Thoracic aorta (tissue), 2 donors: ENCODE measurements around the gene CHST3. TPM values are rescaled to one million over a fixed set of nuclear protein-coding genes. Genes with fewer than 3 reads are reported as not detected.
A peak's percentile ranks its signal among the peaks of the same experiment; 100 is the strongest.

ENCODE experiments used
- ATAC-seq: fragments of 150-250 bp; one replicate; pipeline ENCODE4 v1.8.0; 2017; ENCODE audit warnings: low read depth; ENCODE audit not compliant: insufficient number of reproducible peaks, low FRiP score
- DNase-seq: peaks from one replicate; pipeline ENCODE4 v3.0.0-alpha.2; 2020; ENCODE audit warnings: low spot score
- H3K27ac ChIP-seq, 2 donors: fragments of 200-600 bp; sonication (generic); 1 replicate in 1 of 2; 2 replicates in 1 of 2; pipeline ENCODE4 v1.5.1; 2016; ENCODE audit warnings: mild to moderate bottlenecking in 2 of 2, moderate library complexity in 2 of 2
- H3K27me3 ChIP-seq: fragments of 200-600 bp; sonication (generic); replicated peaks from 2 replicates; pipeline ENCODE4 v1.6.0; 2016; ENCODE audit warnings: mild to moderate bottlenecking; ENCODE audit not compliant: insufficient read depth
- H3K36me3 ChIP-seq: fragments of 200-600 bp; sonication (generic); one replicate; pipeline ENCODE4 v1.5.1; 2016
- H3K4me1 ChIP-seq, 2 donors: fragments of 200-600 bp; sonication (generic); 1 replicate in 1 of 2; 2 replicates in 1 of 2; pipeline versions ENCODE4 v1.5.1 to v1.6.0; 2016; ENCODE audit warnings: low read depth in 2 of 2, mild to moderate bottlenecking in 1 of 2; ENCODE audit not compliant: control insufficient read depth in 1 of 2
- H3K4me3 ChIP-seq: fragments of 200-600 bp; sonication (generic); 2 replicates; pipeline ENCODE4 v1.5.1; 2016; ENCODE audit warnings: mild to moderate bottlenecking
- H3K9me3 ChIP-seq: fragments of 200-600 bp; sonication (generic); 2 replicates; pipeline ENCODE4 v1.5.1; 2016
- total RNA-seq, 2 donors: library from RNA; depleted of rRNA; stranded (reverse); fragments of >200 nt; gene quantifications; one replicate each; pipeline versions ENCODE4 v1.1.0 to v1.2.3, GENCODE V29; 2016
- TF ChIP-seq, protein P1 (sequence below): fragments of 200-600 bp; sonication (generic); IDR thresholded peaks from one replicate; pipeline ENCODE4 v1.5.1; 2019; ENCODE audit warnings: antibody characterized with exemption

Gene CHST3
- total RNA-seq, 2 donors from 2014 or later = 54.4 to 80.6 TPM

DNA sequence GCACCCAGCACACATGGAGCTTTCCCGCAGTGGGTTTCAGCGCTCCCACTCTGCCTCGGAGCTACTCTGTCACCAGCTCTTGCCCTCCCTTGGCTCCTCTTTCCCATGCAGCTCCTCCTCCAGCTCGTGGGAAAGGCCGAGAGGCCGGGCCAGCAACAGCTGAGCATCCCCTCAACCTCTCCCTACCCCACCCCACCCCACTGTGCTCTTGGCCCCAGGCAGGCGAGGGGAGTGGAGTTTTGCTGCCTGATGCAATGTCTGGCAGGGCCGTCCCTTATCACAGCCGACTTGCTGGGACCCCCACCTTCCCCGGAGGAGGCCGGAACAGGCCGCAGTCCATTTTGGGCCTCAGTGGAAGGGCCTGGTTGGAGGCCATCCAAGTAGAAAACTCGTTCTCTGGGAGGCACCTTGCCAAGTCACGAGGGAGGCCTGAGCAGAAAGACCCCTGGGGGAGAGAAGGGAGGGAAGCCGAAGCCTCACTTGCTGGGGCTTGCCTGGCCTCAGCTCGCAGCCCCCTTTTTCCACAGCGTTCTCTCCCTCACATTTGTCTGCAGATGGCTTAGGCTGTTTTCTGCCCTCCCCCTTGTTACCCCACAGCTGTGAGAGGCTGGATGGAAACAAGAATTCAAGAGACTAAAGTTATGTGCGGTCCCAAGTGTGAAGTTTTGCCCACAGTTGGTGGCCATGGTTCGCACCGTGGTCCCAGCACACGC is 35.3 kb downstream of the CHST3 start:
- Histone ChIP-seq H3K4me3 (peak overlapping the region; percentile 22), H3K4me1 (peaks cover 51 to 69% of the 10 kb centered on the region in 2 donors), H3K27ac (peak overlapping the region; percentile 65 to 78), H3K9me3 (no peaks in the 10 kb centered on the region), H3K36me3 (no peaks in the 10 kb centered on the region), H3K27me3 (no peaks in the 10 kb centered on the region)
- TF ChIP-seq, protein P1, sequence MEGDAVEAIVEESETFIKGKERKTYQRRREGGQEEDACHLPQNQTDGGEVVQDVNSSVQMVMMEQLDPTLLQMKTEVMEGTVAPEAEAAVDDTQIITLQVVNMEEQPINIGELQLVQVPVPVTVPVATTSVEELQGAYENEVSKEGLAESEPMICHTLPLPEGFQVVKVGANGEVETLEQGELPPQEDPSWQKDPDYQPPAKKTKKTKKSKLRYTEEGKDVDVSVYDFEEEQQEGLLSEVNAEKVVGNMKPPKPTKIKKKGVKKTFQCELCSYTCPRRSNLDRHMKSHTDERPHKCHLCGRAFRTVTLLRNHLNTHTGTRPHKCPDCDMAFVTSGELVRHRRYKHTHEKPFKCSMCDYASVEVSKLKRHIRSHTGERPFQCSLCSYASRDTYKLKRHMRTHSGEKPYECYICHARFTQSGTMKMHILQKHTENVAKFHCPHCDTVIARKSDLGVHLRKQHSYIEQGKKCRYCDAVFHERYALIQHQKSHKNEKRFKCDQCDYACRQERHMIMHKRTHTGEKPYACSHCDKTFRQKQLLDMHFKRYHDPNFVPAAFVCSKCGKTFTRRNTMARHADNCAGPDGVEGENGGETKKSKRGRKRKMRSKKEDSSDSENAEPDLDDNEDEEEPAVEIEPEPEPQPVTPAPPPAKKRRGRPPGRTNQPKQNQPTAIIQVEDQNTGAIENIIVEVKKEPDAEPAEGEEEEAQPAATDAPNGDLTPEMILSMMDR = no peak
- DNase-seq (no peak), ATAC-seq (peak; percentile 28)

DNA sequence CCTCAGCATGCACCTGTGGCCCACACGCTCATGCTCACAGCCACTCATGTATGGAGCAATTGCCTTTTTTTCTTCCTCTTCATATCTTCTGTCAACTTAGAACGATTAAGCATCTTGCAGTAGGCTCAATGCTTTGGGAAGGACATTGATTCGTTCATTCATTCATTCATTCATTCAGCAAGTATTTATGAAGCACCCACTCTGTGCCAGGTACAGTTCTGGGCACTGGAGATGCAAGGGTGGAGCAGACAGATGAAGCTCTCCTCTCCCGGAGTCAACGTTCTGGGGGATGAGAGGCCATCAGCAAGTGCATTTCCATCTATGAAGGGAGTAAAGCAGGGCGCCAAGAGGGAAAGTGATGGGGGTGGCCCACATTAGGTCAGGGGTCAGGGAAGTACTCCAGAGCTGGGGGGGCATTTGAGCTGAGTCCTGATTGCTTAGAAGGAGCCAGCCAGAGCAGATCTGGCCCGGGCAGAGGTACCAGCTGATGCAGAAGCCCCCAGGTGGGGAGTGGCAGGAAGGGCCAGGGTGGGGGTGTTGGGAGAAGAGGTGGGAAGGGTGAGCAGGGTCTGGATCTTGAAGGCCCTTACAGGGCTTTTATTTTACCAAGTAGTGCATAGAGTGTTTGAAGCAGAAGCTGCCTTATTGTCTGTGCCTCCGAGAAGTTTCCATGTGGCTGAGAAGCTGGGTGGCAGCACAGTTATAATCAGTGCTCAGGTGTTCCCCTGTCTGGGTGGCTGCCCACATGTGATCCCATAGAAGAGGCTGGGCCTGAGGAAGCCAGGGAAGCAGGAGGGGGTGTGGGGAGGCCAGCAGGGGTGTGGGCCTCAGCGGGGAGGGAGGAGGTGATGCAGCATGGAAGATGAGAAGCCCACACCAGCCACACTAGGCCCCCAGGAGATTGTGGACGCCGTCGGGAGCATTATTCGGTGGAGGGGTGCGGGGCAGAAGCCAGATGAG is 36.2 kb downstream of the CHST3 start:
- peaks cover 48 to 60% of the 10 kb centered on the region in 2 donors for H3K4me1 ChIP-seq
- H3K27me3 ChIP-seq = no peaks in the 10 kb centered on the region
- TF ChIP-seq, protein P1 = no peak
- H3K9me3 ChIP-seq = no peaks in the 10 kb centered on the region
- no peaks in the 10 kb centered on the region for H3K36me3 ChIP-seq
- ATAC-seq (no peak), DNase-seq (no peak)
- no peak overlapping the region for H3K4me3 ChIP-seq
- H3K27ac ChIP-seq = peak overlapping the region; percentile 65 to 72

DNA sequence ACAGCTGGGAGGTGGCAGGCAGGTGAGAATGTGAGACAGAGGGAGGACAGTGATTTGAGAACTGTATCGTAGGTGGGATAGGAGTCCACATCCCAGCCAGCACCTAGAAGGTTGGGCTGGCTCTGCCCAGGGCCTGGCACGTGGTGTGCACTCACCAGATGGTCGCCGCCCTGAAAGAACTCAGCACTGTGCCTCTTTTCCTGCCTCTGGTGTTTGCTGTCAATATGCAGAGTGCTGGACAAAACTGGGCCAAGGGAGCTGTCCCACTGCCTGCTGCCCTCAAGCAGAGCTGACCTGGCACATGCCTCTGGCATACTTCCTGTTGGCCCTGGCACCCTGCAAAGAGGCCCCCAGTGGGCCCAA is 36.8 kb downstream of the CHST3 start:
- DNase-seq (no peak), ATAC-seq (no peak)
- TF ChIP-seq, protein P1 = no peak
- H3K4me1 ChIP-seq = peaks cover 42 to 54% of the 10 kb centered on the region in 2 donors
- no peaks in the 10 kb centered on the region for H3K9me3 ChIP-seq
- no peak overlapping the region for H3K4me3 ChIP-seq
- no peaks in the 10 kb centered on the region for H3K36me3 ChIP-seq
- peak overlapping the region; percentile 65 to 72 for H3K27ac ChIP-seq
- no peaks in the 10 kb centered on the region for H3K27me3 ChIP-seq

DNA sequence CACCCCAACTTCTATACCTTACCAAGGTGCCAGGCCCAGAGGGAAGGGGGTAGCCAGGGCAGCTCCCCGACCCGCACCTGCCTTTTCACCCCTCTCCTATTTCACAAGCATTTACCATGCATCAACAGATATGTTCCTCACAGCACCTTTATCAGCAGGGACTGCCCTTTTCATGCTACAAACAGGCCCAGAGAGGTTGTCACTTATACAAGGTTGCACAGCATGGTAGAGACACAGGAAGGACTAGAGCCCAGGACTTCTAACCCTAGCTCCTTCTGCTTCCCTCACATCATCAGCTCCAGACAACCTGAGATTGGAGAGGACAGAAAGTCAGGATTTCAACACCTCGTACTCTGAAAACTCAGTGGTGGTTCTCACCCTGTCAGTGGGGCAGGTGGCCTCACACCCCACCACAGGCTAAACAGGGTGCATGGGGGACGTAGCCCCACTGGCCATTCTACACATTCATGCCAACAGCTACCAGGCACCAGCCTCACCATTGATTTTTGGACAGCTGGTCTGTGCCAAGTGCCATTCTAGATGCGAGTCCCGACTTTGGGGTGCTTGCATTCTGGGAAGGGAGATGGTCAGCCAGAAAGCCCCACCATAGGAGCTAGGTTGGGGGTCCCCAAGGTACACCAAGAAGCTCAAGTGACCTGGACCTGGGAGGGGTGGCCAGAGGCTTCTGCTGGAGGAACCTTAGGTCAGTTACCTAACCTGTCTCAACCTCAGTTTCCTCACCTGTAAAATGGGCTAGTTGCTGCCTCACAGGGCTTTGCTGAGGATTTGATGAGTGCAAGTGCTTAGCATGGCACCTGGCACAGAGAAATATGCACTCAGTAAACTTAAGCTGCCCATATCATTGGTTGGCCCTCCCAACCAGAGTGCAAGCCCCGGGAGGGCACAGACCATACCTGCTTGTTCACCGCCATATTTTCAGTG is 38.4 kb downstream of the CHST3 start:
- no peak overlapping the region for H3K4me3 ChIP-seq
- no peak for ATAC-seq
- TF ChIP-seq, protein P1 = no peak
- no peaks in the 10 kb centered on the region for H3K27me3 ChIP-seq
- no peaks in the 10 kb centered on the region for H3K9me3 ChIP-seq
- H3K4me1 ChIP-seq = peaks cover 32 to 38% of the 10 kb centered on the region in 2 donors
- no peak for DNase-seq
- H3K27ac ChIP-seq = peak overlapping the region in 1 of 2 donors; percentile 9
- peaks cover 15% of the 10 kb centered on the region for H3K36me3 ChIP-seq
